NCI-H82 treated with DMSO at 0.1 percent for 48 hours (cell line): ENCODE data around the gene PDZRN3.
"Not testable (repeated sequence)": the region's sequence is repeated elsewhere in the genome, so short reads cannot be mapped to it uniquely, and the experiment has no call there.

ENCODE experiments used
- DNase-seq: peaks from one replicate; lab custom pipeline; 2025; ENCODE audit not compliant: unreplicated experiment; lab: John Stamatoyannopoulos, UW

The PDZRN3 gene

DNA sequence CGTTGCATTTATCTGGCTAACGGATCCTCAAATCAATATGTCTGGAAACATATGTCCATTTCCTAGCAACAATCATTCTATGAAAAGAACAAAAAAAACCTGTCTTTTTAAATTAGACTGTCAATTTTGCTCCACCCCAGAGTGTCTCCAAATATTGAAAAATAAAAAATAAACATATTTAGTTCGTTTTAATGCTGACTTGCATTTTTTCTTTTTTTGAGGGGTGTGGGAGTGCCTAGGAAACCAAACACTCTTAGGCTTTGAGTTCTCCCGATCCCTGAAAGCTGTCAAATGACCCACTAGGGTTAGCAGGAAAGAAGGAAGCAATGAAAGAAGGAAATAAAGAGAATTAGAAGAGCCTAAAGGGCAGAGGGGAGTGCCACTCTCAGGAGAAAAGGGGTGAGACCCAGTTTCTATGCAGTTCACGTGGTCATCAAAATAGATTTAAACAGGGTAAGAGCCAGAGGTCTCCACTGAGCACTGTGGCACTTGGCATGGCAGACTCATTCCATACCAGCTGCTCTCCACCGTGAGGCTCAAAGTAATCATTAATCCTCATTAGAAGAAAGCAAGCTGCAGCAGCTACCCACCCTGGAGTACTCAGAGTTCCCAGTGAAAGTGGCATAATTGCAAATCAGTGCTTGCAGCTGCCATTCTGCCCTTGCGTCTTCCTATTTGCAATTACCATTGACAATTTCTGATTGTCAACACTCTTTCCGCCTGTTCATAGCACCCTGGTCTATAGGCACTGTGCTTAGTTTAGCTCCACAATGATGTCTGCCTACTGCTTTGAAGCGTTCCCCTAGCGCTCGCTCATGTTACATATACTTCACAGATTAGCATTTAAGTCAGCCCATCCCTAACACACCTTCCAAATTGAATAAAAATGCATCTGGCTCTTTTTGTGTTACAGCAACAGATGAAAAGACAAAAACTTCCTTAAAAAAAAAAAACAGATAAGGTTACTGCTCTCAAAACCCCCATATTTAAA is 32.3 kb downstream of the PDZRN3 start:
- DNase-seq, result peak; percentile 40

DNA sequence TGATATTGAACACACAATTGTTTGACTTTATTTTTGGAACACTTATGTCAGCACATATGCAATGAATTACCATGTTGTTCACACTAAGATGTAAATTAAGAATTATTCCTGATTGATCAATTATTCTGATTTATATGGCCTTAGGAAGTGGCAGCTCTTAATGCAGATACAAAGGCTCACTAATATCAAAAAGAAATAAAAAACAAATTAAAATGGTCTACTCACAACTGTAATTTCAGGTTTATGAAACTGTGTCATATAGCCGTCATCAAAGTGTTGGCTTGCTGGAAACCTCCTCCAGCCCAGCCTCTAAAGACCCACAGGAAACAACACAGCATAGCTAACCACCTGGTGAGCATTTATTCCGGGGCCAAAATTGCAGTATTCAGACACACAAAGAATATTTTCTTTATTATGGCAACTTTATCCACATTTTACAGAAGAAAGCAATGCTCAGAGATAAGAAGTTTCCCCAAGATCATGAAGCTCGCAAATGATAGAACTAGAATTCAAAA is 33.4 kb downstream of the PDZRN3 start:
- no peak for DNase-seq

DNA sequence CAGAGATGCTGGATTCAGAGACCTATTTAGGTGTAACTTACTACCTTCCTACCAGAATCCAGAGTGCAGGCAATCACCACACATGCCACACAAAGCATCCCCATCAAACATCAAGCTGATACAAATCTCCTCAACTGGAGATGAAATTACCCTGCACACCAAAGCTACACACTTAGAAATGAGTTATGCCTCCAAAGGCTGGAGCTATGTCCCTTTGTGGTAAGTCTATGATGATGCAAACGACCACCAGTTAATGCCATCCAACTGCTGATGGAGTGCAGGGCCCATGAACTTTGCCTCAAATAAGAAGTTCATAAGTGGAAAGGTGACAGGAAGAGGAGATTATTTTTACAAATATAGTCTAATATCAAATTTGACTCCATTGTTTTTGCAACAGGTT is 38.1 kb downstream of the PDZRN3 start:
- DNase-seq, result no peak

DNA sequence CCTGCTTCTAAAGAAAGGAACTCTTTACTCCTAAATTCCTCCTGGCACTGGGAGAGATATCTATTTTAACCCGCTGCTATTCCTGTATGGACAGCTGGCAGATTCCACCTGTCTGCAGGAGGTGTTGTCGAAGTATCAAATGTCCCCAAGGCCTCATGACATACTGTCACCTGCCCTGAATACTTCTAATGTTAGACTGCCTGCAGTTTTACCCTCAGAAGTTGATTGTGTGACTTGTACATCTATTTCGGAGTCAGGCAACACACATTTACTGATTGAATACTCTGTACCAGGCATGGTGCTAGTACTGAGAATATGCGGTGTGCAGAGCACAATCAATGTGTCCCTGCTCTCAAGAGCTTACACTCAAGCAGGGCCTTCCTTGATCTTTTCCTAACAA is 38.6 kb downstream of the PDZRN3 start:
- no peak for DNase-seq

DNA sequence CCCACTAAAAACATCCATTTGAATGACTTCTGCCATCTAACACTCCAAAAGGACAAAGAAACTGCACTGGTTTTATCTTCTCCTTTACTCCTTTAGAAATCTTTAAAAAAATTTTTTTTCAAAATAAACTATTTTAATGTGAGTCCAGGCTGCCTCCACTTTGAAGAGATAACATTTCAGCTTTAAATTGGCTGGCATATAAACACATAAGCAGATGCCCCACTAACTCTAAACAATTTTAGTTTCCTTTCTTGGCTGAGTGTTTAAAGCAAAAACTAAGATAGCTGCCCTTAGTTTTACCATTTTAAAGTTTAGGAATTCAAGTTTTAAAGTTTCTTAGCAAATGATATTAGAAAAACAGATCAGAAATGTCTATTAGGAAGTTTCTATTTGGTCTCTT is 39.9 kb downstream of the PDZRN3 start:
- no peak for DNase-seq

DNA sequence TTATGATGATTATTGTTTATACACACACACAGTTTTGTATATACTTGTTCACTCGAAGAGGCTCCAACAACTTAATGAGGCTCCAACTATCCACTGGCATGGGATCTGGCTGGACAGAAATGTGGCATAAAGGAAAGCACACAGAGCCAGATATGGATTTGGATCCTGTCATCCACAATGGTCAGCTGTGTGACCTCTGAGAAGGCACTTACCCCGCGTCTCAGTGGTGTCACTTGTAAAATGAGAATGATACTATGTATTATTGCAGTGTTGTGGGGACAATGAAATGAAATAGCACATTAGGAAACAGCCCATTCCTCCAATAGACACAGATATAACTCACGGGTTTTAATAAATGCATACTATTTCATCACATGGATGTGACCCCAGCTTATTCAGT is 42.2 kb downstream of the PDZRN3 start:
- DNase-seq, result no peak

DNA sequence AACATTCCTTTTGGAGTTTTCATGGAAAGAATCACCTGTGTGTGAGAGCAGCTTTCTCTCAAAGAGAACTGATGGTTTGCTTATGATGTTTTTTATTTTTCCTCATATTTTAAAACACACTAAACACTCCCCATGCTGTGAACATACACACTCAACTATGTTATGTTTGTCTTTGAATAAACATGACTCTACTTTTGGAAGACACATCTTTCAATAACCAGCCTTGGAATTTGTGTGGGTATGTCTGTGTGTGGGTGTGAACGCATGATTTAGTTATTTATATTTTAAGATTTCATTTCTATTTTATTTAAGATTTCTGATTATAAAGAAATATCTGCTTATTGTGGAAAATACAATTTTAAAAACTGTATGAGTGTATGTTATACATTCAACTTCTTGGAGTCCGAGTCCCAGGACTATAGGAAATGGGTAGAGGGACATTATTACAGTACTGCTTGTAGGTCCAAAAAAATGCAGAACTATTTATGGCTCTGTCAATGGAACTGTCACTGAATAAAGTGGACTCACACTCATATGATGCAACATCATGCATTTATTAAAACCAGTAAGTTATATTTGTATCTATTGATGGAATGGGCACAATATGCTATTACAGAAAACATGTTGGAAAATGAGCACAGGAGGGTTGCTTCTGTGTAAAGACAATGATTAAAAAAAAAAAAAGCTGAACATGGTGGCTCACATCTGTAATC is 43.5 kb downstream of the PDZRN3 start:
- DNase-seq, result no peak

DNA sequence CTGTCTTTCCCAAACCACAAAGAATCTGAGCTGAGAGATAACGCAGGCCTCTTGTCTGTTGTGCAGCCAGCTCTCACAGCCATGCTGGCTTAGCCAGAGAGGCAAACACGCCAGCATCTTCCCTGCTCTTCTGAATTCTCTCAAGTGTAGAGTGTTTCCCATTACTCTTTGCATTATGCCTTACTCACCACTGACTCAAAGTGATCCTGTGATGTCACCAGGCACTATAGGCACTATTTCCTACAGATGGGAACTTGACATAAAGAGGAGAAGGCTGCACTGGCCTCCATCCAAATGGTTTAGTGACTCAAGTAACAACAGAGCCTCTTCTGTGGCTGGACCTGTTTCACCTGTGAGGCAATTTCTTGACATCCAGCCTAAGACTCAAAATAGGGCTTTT is 44.4 kb downstream of the PDZRN3 start:
- DNase-seq, result no peak

DNA sequence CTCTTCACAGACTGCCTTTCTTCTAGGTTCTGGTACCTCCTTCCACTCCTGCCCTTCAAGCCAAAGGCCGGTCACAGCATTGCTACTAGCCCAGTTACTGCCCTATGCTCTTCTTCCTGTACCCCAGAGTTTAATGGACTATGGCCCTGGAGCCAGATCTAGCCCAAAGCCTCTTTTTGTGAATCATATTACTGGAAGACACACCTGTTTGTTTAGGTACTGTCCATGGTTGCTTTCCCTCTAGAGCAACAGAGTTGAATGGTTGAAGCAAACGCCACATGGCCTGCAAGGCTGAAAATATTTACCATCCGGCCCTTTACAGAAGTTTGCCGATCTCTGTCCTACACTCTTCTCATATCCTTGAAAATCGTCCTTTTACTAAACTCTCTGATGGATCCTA is 47.0 kb downstream of the PDZRN3 start:
- DNase-seq, result no peak

DNA sequence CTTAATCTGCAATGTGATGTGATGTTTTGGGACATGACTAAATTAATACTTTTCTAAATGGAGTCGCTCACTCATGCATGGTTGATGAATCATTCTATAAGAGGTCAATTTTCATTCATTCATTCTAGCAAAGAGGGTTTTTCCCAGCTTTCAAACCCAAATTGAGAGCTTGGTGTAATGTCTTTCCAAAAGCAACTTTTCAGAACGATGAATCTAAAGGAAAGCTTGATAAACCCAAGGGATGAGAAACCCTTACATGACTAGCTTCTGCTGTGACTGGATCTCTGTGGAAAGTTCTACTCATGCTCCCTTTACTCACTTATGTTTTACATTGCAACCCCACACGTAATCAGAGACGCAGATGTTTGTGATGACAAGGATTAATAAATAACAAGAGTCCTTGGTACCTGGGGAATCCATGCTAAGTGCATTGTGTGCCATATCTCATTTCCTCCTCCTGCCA is 47.7 kb downstream of the PDZRN3 start:
- no peak for DNase-seq

DNA sequence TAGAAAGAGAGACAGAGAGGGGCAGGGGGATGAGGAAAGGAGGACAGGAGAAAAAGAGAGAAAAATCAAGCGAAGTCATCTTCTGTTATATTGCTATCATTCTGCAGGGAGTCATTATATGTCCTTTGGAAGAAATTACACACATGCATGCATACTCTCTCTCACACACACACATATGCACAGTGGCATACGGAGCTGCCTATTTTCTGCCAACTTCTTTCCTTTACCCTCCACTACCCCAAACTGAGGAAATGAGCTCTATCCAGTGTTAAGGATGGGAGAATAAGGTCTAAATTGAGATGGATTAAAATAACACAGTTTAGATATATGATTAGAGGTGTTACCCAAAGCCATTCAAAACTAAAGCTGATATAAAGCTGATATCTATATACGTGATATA is 48.8 kb downstream of the PDZRN3 start:
- no peak for DNase-seq

DNA sequence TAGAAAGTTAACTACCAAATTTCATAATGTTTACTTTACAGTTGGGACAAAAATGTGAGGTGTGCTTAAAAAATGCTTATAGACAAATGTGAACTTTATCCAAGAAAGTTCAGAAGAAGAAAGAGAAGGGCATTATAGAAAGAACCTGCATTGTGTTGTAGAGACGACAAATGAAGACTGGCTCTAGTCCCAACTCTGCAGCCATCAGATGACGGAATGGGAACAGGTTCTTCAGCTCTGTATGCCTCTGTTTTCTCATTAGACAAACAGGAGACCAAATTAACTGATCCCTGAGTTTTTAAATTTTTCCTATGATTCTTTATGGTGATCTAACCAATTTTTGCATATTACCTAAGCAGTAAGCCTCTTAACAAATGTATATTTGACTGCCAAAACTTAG is 49.2 kb downstream of the PDZRN3 start:
- no peak for DNase-seq

DNA sequence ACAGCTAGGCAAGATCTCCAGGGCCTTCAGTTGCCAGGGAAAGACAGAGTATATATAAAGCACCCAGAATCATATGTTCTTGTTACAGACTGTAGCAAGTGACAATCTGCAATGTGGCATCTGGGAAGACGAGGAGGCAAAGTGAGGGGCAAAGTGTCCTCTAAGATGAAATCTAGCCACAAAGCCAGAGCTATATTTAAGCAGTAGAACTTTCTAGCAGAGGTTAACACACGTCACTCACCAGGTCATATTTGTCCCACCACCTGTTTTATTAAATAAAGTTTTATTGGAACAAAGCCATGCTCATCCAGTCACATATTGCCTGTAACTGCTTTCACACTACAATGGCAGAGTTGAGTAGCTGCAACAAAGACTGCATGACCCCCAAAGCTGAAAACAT is 51.5 kb downstream of the PDZRN3 start:
- DNase-seq, result no peak

DNA sequence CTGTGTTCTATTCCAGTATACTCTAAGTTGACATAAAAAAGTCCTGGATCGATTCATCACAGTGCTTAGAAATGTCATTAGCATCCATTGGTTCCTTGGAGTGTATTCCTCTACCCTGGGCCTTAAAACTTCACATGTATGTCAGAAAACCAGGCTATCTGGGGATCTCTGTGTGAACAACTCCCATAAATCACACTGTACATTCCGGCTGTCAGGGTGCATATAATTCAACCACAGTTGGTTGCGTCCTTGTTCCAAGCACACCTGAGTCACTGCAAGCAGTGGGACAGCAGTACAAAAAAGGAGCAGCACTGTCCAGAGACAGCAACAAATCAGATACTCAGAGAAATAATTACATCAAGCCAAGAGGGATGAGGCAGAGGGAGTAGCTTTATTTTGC is 52.4 kb downstream of the PDZRN3 start:
- no peak for DNase-seq

DNA sequence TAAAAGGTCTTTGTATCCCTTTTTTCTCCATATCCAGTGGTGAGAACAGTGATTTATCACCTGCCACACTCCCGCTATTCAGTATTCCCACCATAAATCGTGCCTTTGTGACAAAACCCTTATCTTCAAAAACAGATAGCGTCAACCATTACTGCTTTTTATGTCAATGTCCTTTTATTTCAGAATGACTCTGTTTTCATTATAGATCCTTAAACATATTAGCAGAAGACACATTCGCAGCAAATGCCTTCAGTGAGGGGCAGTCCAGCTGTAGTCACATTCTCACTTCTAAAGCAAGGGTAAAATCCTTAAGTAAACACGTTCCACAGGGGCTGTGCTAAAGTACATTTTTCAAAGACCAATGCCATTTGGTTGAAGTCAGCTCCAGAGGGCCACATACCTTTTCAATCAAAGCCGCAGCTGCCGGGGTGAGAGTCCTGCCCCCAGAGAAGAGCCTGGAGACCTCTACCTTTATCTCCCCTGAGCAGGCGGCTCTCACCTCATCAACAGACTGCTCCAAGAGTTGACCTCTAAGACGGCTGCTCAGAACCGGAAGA is 53.4 kb downstream of the PDZRN3 start:
- DNase-seq, result no peak

DNA sequence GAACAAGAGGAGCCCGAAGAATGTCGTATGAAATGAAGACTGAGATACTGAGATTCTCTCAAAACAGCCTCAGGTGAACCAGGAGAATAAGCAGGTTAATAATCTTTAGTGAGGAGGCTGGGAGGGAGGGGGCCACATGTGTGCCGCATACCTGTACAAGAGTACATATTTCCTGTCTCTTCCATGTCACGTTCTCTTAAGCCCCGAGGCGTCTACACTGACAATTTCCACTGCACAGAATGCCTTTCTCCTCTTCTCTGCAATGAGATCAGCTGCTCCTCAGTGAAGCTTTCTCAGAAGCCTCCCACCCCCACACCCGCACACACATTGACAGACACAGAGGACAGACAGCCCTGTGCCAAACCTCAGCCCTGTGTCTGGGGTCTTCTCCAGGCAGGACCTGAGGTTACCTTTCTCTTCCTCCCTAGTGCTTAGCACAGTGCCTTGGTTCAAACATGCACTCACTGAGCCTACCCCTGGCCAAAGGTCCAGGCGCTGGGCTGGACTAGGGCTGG is 55.4 kb downstream of the PDZRN3 start:
- DNase-seq, result no peak

DNA sequence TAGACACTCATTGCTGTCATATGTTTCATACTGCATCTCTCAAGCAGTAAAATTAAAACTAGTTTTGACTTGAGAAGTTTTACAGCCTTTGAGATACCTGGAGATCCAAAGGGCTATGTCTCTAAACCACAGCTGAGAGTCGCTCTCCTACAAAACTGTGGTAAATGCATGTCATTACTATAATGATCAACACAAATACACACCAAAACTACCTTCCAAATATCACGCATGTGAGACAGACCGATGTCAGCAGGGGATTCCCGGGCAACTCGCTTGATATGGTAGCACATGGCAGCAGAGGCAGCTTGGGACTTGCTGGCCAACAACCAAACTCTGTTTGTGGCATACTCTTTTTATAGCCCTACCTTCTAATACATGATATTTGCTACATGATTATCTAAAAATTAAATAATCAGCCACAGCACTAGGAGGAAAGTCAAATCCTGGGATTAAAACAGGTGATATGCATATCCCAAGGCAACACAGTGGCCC is 56.3 kb downstream of the PDZRN3 start:
- DNase-seq, result no peak

DNA sequence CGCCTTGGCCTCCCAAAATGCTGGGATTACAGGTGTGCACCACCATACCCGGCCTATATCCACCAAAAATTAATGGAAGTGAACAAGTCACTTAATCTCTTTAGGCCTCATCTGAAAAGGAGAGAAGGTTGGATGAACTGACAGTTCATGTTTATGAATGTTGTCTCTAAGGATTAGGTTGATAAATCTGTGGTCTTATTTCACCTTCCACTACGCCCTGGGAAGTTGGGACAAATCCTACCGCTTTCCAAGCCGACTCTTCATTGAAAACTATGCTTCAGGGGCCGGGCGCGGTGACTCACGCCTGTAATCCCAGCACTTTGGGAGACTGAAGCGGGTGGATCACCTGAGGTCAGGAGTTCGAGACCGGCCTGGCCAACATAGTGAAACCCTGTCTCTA is 59.4 kb downstream of the PDZRN3 start:
- not testable (repeated sequence) for DNase-seq

DNA sequence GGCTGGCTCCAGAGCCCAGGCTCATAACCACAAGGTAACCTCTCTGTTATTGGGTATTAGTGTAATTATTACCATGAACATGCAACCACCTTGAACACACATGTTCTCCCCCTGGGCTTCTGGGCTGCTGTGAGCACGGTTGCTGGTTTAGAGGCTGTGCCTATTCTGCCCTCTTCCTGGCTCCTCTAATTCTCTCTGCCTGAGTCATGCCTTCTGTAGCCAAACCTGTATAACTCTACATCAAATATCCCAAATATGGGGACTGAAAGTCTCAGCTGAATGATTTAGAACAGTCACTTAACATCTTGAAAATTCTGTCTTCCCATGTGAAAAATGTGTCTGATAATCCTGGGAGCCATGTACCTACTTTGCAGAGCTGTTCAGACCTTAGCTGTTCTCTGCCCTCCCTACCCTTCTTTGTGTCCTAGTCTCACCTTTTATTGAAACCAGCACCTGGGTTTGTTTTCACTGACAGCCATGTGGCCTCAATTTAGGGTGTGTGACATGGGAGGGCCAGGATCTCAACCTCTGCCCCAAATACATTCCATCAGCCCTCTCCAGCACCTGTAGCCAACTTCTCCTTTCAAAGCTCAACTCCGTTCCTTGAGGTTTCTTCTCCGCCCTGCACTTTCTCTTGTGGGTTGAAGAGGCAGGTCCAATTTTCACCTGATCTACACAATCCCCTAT is 60.7 kb downstream of the PDZRN3 start:
- no peak for DNase-seq

DNA sequence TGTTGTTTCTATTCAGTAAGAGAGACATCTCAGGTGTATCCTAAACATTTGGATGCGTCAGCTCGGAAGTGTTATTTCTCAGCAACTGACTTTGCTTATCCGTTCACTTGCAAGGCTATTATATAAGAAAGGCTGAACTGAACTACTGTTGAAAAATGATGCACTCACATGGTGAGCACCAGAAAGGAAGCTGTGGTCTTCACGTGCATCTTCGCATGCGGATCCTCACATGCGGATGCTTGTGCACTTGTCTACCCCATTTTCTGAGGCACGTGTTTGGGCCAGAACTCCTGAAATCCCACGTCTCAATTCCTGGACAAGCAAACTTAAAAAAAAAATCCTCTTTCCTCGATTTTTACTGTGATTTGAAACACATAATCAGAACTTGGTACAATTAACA is 63.2 kb downstream of the PDZRN3 start:
- DNase-seq, result no peak

DNA sequence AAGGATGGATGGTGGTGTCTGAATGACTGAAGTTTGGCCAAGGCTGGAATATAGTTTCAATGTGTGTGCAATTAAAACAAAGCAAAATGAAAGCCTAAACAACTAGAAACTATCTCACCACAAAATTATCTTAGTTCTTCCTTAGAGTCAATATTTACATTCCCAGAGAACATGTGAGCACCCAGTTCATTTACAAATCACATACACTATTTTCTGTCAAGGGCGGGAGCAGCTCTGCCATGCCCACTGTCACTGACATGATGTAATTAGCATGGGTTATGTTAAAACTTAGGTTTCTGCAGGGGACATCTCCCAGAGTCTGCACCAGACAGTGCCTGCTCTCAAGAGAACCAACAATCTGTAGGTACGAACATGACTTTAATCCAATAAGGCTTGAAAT is 65.0 kb downstream of the PDZRN3 start:
- DNase-seq, result no peak
